Activated CD4-positive, alpha-beta T cell treated with anti-CD3 and anti-CD28 coated beads for 36 hours (primary cell): Measurements from ENCODE around the gene VOPP1. TPM values are rescaled to one million over a fixed set of nuclear protein-coding genes. Genes with fewer than 3 reads are reported as not detected.

Source experiments
- ATAC-seq: fragments of 200-7000 bp; cut with Tn5 transposase; one replicate; pipeline ENCODE4 v1.10.0; 2021; ENCODE audit warnings: mild to moderate bottlenecking, moderate library complexity
- CTCF ChIA-PET: fragments of 350-600 bp; sonication (Branson Sonifier 250); formaldehyde crosslinking; loops from one replicate; lab custom pipeline; 2021; ENCODE audit warnings: antibody characterized with exemption; lab: Charles Lee
- POLR2A ChIA-PET: fragments of 350-600 bp; sonication (Branson Sonifier 250); formaldehyde crosslinking; loops from one replicate; lab custom pipeline; 2021; ENCODE audit warnings: antibody characterized with exemption, inconsistent platforms; lab: Charles Lee
- DNase-seq: peaks from one replicate; pipeline ENCODE4 v3.0.0-alpha.2; 2020
- H3K27ac Mint-ChIP-seq: one replicate; pipeline ENCODE4 v1.8.0; 2021; ENCODE audit warnings: mixed read lengths
- H3K27me3 Mint-ChIP-seq: one replicate; pipeline ENCODE4 v1.8.0; 2021; ENCODE audit warnings: mixed read lengths
- H3K36me3 Mint-ChIP-seq: one replicate; pipeline ENCODE4 v1.8.0; 2021; ENCODE audit warnings: low read depth, mixed read lengths
- H3K4me1 Mint-ChIP-seq: one replicate; pipeline ENCODE4 v1.8.0; 2021; ENCODE audit warnings: mixed read lengths
- H3K4me3 Mint-ChIP-seq: one replicate; pipeline ENCODE4 v1.8.0; 2021; ENCODE audit warnings: mild to moderate bottlenecking, moderate library complexity, mixed read lengths
- H3K9me3 Mint-ChIP-seq: one replicate; pipeline ENCODE4 v1.8.0; 2021; ENCODE audit warnings: low read depth, mixed read lengths
- intact Hi-C, 2 experiments: fragments of 100-400 bp; cut with DNase I in 1 of 2; cut with micrococcal nuclease in 1 of 2; formaldehyde crosslinking; loops; one replicate each; pipeline versions ENCODE4 v1.14.2 to v1.15.1; 2022 to 2024; cut with DNase I, micrococcal nuclease
- total RNA-seq, 2 experiments: library from RNA; stranded (reverse); gene quantifications; one replicate each; pipeline ENCODE4 v1.2.3, GENCODE V29; 2021

Gene VOPP1
- total RNA-seq, 2 experiments from 2014 or later: 63.7 to 64.2 TPM

DNA sequence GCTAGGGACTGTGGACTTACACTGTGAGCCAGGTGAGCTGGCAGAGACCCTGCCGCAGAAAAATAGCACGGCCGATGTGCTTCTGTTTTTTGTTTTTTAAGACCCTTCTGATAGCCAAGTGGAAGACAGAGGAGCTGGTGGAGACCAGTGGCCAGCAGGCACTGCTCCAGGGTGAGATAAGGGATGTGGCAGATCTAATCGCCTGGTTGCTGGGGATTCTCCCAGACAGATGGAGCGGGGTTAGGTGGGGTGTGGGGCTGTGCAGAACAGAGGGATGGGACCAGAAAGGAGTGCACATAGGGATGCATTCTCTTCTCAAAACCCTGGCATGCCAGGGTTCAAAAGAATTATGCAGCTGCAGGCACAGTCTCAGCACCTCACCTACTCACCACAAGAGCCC, 82.2 kb downstream of the VOPP1 start:
- Mint-ChIP-seq H3K9me3 (no peaks in the 10 kb centered on the region), H3K36me3 (peaks cover 57% of the 10 kb centered on the region), H3K4me1 (peaks cover 54% of the 10 kb centered on the region), H3K4me3 (no peak overlapping the region), H3K27me3 (no peaks in the 10 kb centered on the region), H3K27ac (no peak overlapping the region)
- ChIA-PET POLR2A (no interaction called here), CTCF (interaction anchor here (1.8 to 2.0 kb wide), 2 partner anchors 57 to 108 kb away, joined by 5 read pairs; no protein-coding TSS in a partner anchor)
- DNase-seq (no peak), ATAC-seq (no peak)
- intact Hi-C loops: no loop called here

DNA sequence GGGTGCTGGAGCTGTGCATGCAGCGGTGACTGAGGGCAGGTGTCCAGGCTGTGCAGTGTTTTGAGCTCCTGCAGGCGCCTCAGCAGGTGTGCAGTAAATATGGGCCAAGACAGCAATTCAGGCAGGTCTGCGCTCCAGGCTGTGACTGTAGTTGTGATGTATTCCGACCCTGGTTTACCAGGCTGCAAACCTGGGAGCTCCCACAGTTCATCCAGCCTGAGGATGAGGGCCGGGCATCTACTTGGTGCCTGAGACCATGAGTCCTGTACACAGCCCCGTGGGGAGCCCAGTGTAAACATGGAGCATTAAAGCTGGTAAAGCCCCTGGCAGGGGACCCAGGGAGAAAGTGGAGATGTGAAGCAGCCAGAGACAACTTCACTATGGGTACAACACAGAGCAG, 82.8 kb downstream of the VOPP1 start:
- Mint-ChIP-seq H3K4me3 (no peak overlapping the region), H3K4me1 (peaks cover 56% of the 10 kb centered on the region), H3K9me3 (no peaks in the 10 kb centered on the region), H3K27me3 (no peaks in the 10 kb centered on the region), H3K36me3 (peaks cover 55% of the 10 kb centered on the region), H3K27ac (no peak overlapping the region)
- CTCF ChIA-PET: interaction anchor here (2.0 kb wide), 1 partner anchor 57 kb away, joined by 5 read pairs; no protein-coding TSS in a partner anchor
- POLR2A ChIA-PET: no interaction called here
- ATAC-seq (no peak), DNase-seq (no peak)
- intact Hi-C loops: no loop called here

DNA sequence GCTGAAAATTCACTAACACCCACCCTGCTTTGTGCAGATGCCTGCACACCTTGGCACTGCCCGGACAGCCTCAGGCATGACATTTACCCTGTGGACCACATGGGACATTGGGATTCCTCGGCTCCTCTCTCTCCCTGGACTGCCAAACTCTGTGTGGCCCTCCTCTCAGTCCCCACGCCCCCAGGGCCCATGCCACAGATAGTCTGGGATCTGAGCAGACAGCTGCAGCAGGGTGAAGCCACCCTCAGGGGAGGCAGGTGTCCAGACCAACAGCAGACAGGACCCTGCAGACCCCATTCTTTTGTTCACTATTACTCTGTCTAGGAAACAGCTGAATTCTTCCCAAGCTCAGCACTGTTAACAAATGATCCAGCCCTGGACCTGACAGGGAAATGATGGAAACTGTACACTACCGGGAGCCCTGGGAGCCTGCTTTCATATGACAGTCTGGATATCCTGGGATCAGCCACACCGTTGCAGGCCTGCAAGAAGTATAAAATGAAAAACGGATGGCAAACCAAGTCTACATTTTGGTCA, 83.4 kb downstream of the VOPP1 start:
- ATAC-seq (no peak), DNase-seq (no peak)
- H3K27me3 Mint-ChIP-seq: no peaks in the 10 kb centered on the region
- peak overlapping the region; percentile 48 for H3K27ac Mint-ChIP-seq
- H3K36me3 Mint-ChIP-seq: peaks cover 60% of the 10 kb centered on the region
- no peaks in the 10 kb centered on the region for H3K9me3 Mint-ChIP-seq
- ChIA-PET CTCF (interaction anchor here (1.0 kb wide), 1 partner anchor 13 kb away, joined by 4 read pairs; no protein-coding TSS in a partner anchor), POLR2A (no interaction called here)
- H3K4me3 Mint-ChIP-seq: no peak overlapping the region
- H3K4me1 Mint-ChIP-seq: peaks cover 58% of the 10 kb centered on the region
- intact Hi-C loops: no loop called here

DNA sequence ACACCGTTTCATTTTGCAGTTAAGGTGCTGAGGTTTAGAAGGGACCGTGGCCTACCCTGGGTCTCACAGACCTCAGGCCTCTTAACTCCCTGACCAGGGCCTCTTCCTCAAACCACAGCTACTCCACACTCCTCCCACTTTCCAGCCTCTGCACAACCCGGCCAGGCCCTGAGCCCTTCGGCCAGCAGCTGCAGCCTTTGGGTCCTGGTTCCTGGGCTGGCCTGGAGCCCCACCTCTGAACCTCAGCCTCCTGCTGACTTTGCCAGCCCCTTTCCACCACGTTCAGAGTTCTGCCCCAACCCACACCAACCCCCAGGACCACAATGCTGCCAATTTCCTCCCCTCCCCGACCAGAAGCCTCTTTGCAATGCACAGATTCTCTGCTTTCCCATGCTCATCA, 84.1 kb downstream of the VOPP1 start:
- DNase-seq (no peak), ATAC-seq (no peak)
- Mint-ChIP-seq H3K27ac (no peak overlapping the region), H3K27me3 (no peaks in the 10 kb centered on the region), H3K4me3 (no peak overlapping the region), H3K4me1 (peaks cover 57% of the 10 kb centered on the region), H3K36me3 (peaks cover 60% of the 10 kb centered on the region), H3K9me3 (no peaks in the 10 kb centered on the region)
- intact Hi-C loops: no loop called here
- ChIA-PET POLR2A (no interaction called here), CTCF (interaction anchor here (0.5 to 1.4 kb wide), 3 partner anchors 14 to 32 kb away, joined by 3 to 4 read pairs (median 3); no protein-coding TSS in a partner anchor)

DNA sequence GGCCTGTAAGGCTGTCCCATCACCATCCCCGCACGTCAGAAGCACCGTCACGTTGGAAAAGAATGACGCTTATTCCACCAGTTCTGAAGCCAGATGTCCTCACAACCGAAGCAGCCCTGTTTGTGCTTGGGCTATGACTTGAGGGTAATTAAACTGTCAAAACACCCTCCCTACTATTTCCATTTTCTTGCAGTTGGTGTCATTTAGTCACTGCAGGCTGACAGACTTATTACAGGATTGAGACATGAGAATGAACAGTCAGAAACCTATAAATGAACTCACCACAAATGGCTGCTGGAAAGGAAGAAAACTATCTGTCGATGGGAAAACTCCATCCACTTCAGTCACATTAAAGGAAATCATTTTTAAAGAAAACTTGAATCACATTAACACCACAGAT, 85.3 kb downstream of the VOPP1 start:
- Mint-ChIP-seq H3K36me3 (peaks cover 56% of the 10 kb centered on the region), H3K4me3 (no peak overlapping the region), H3K4me1 (peaks cover 62% of the 10 kb centered on the region), H3K27me3 (no peaks in the 10 kb centered on the region), H3K9me3 (no peaks in the 10 kb centered on the region), H3K27ac (no peak overlapping the region)
- ATAC-seq (no peak), DNase-seq (no peak)
- intact Hi-C loops: no loop called here
- ChIA-PET CTCF (interaction anchor here (1.1 to 1.4 kb wide), 2 partner anchors 33 to 115 kb away, joined by 3 read pairs; no protein-coding TSS in a partner anchor), POLR2A (no interaction called here)

DNA sequence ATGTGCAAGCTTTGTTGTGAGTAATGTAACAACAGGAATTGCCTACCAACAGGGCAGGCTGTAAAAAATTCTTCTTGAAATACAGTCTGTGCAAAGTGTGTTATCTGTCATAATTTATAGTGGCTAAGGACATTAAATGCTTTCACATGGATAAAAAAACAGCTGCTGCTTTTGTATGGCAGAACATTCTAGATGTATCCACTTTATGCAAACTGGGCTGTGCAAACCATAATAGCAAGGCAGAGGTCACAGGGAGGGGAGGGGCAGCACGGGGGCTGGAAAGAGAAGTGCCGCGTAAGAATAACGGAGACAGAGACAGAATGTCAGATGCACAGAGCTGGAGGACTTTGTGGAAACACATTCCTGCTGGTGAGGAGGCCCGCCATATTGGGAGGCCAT, 86.1 kb downstream of the VOPP1 start:
- Mint-ChIP-seq H3K4me3 (no peak overlapping the region), H3K9me3 (no peaks in the 10 kb centered on the region), H3K27ac (no peak overlapping the region), H3K27me3 (no peaks in the 10 kb centered on the region), H3K4me1 (peaks cover 70% of the 10 kb centered on the region), H3K36me3 (peaks cover 50% of the 10 kb centered on the region)
- CTCF ChIA-PET: no interaction called here
- intact Hi-C loops: no loop called here
- POLR2A ChIA-PET: no interaction called here
- no peak for ATAC-seq
- no peak for DNase-seq

DNA sequence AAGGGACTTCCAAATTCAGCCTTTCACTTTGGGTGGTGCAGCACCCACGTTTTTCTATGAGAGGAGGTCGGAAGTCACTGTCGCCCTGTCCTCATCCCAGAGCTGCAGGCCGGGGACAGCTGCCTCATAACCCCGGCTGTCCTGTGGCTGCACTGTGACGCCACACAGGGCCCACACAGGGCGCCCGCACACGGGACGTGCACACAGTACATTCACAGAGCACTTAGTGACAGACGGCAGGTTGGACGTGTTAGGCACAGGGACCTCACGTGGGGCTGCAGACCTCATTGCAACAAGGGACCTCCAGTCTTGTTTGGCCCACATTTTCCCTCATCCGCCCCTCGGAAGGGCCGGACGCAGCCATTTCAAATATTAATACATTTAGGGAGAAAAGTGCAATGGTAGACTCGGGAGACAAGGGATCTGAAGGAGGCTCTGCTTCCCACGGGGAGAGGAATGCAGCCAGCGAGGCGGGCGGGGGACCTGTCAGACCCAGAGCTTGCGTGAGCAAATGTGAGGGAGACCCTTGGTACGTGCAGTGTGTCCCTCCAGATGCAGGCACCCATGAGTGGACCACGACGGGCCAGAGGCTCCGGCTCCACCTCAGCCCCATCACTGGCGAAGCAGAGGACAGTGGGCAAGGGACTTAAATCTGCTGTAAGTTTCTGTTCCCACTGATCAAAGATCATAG, 86.7 kb downstream of the VOPP1 start:
- H3K27ac Mint-ChIP-seq: no peak overlapping the region
- ChIA-PET CTCF (no interaction called here), POLR2A (no interaction called here)
- ATAC-seq (no peak), DNase-seq (no peak)
- H3K9me3 Mint-ChIP-seq: no peaks in the 10 kb centered on the region
- no peak overlapping the region for H3K4me3 Mint-ChIP-seq
- peaks cover 53% of the 10 kb centered on the region for H3K36me3 Mint-ChIP-seq
- no peaks in the 10 kb centered on the region for H3K27me3 Mint-ChIP-seq
- H3K4me1 Mint-ChIP-seq: peaks cover 74% of the 10 kb centered on the region
- intact Hi-C loops: no loop called here

DNA sequence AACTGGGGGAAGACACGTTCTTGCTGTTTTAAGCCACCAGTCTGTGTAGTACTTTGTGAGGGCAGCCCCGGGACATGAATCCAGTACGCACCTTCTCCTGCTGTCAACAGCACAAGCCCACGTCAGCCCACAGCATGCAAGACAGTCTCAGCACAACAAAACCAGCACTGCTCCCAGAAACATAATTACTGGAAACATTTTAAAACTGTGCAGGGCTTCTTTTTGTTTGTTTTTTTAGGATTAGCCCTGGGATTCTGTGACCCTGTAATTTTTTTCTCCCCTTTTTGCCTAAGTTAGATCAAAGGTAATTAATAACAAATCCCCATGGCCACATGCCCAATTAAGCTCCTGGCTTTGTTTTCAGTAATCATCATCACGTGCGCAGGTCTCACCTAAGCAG, 87.5 kb downstream of the VOPP1 start:
- peaks cover 51% of the 10 kb centered on the region for H3K36me3 Mint-ChIP-seq

DNA sequence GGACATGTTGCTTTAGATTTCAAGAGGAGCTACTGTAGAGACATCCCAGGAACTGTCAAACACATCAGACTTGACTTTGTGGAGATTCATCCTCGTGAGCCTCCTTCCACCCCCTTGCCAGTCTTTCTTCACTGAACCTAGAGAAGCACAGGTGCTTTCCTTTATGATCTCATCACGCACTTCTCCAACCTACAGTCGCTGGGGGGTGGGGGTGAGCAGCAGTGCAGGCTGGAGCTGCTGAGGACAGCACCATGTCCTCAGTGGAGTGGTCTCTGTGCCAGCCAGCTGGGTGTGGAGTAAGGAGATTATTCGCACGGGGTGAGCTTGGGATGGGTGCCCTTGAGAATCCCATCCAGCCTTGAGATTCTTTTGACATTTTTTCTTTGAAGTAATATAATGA, 88.1 kb downstream of the VOPP1 start:
- DNase-seq: peak; percentile 62
- POLR2A ChIA-PET: interaction anchor here (0.6 kb wide), 1 partner anchor 50 kb away, joined by 3 read pairs; no protein-coding TSS in a partner anchor
- Mint-ChIP-seq H3K4me1 (peaks cover 75% of the 10 kb centered on the region), H3K4me3 (no peak overlapping the region), H3K36me3 (peaks cover 45% of the 10 kb centered on the region), H3K9me3 (no peaks in the 10 kb centered on the region), H3K27ac (peak overlapping the region; percentile 56), H3K27me3 (no peaks in the 10 kb centered on the region)
- ATAC-seq: peak; percentile 71
- CTCF ChIA-PET: interaction anchor here (0.6 to 1.2 kb wide), 4 partner anchors 20 to 109 kb away, joined by 3 to 4 read pairs (median 3); no protein-coding TSS in a partner anchor
- intact Hi-C loops: no loop called here

More for the DNA sequence above, 87.5 kb downstream of the VOPP1 start:
- ATAC-seq (no peak), DNase-seq (no peak)
- Mint-ChIP-seq H3K9me3 (no peaks in the 10 kb centered on the region), H3K4me1 (peaks cover 74% of the 10 kb centered on the region), H3K27ac (peak overlapping the region; percentile 56), H3K4me3 (no peak overlapping the region), H3K27me3 (no peaks in the 10 kb centered on the region)
- CTCF ChIA-PET: interaction anchor here (0.7 to 1.2 kb wide), 3 partner anchors 19 to 51 kb away, joined by 3 to 4 read pairs (median 3); no protein-coding TSS in a partner anchor
- POLR2A ChIA-PET: interaction anchor here (0.6 kb wide), 1 partner anchor 49 kb away, joined by 3 read pairs; no protein-coding TSS in a partner anchor
- intact Hi-C loops: no loop called here

DNA sequence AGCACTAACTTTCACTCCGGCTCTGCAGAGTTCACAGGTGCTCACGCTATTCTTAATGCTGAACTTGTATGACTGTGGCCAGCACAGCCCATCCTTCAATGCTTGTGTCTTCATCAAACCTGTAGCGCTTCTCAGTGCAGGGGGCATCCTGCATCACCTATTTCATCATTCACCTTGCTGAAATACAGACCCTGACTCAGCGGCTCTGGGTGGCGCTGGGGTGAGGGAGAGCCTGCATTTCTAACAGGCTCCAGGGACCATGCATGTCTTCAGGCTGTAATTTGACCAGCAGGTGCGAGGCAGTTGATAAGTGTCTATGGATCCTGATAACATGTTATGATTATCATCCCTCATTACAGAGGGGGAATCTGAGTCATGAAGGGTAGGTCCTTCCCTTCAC, 89.3 kb downstream of the VOPP1 start:
- peak; percentile 24 for ATAC-seq
- DNase-seq: no peak
- no peaks in the 10 kb centered on the region for H3K9me3 Mint-ChIP-seq
- H3K4me3 Mint-ChIP-seq: no peak overlapping the region
- peaks cover 73% of the 10 kb centered on the region for H3K4me1 Mint-ChIP-seq
- H3K36me3 Mint-ChIP-seq: peaks cover 37% of the 10 kb centered on the region
- CTCF ChIA-PET: no interaction called here
- POLR2A ChIA-PET: no interaction called here
- H3K27me3 Mint-ChIP-seq: no peaks in the 10 kb centered on the region
- H3K27ac Mint-ChIP-seq: peak overlapping the region; percentile 63
- intact Hi-C loops: no loop called here

DNA sequence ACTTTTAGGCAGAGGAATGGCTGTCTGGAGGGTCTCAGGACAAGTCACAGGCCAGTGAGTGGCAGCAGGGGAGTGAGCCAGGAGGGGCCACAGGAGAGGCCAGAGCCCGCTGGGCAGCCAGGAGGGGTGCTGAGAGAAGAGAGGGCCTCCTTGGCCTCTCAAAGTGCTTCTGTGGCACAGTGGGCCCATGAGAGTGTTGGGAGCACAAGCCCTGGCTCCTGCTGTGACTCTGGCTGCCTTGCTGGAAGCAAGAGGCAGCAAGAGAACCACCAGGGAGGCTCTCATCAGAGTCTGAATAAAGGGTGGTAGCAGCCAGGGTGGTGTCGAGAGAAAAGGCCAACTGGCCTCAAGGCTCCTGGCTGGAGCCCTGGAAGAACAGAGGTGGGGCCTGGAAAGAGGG, 91.1 kb downstream of the VOPP1 start:
- peaks cover 75% of the 10 kb centered on the region for H3K4me1 Mint-ChIP-seq
- CTCF ChIA-PET: no interaction called here
- H3K27ac Mint-ChIP-seq: peak overlapping the region; percentile 70
- POLR2A ChIA-PET: interaction anchor here (0.8 kb wide), 1 partner anchor 65 kb away, joined by 3 read pairs; no protein-coding TSS in a partner anchor
- no peaks in the 10 kb centered on the region for H3K9me3 Mint-ChIP-seq
- no peak overlapping the region for H3K4me3 Mint-ChIP-seq
- H3K36me3 Mint-ChIP-seq: peaks cover 34% of the 10 kb centered on the region
- H3K27me3 Mint-ChIP-seq: no peaks in the 10 kb centered on the region
- intact Hi-C loops: no loop called here
- no peak for ATAC-seq
- DNase-seq: no peak
